Neutrophil (primary cell): ENCODE data around the gene INTS15.

Source experiments
- H3K27ac ChIP-seq: fragments of 200-600 bp; sonication (generic); 2 replicates; pipeline ENCODE4 v1.5.1; 2016; ENCODE audit warnings: mild to moderate bottlenecking, moderate library complexity
- H3K27me3 ChIP-seq: fragments of 200-600 bp; sonication (generic); 2 replicates; pipeline ENCODE4 v1.6.0; 2016; ENCODE audit warnings: mild to moderate bottlenecking
- H3K36me3 ChIP-seq: fragments of 200-600 bp; sonication (generic); 2 replicates; pipeline ENCODE4 v1.5.1; 2017
- H3K4me1 ChIP-seq, 2 experiments: fragments of 200-600 bp in 1 of 2; sonication (generic) in 1 of 2; 1 replicate in 1 of 2; 2 replicates in 1 of 2; pipeline versions ENCODE4 v1.5.1 to v1.6.1; 2013 to 2016; ENCODE audit warnings: low read depth in 1 of 2, low read length in 1 of 2, mild to moderate bottlenecking in 1 of 2, moderate library complexity in 1 of 2; ENCODE audit not compliant: control insufficient read depth in 1 of 2, insufficient read depth in 1 of 2
- H3K4me3 ChIP-seq, 2 experiments: fragments of 200-600 bp in 1 of 2; sonication (generic) in 1 of 2; 1 replicate in 1 of 2; 2 replicates in 1 of 2; pipeline ENCODE4 v1.5.1; 2013 to 2016; ENCODE audit warnings: low read depth in 1 of 2, low read length in 1 of 2, mild to moderate bottlenecking in 1 of 2, moderate library complexity in 1 of 2
- H3K9me3 ChIP-seq: fragments of 200-600 bp; sonication (generic); 2 replicates; pipeline ENCODE4 v1.5.1; 2016
- CTCF ChIP-seq: fragments of 200-600 bp; sonication (generic); IDR thresholded peaks from 2 replicates; pipeline ENCODE4 v1.5.1; 2016; ENCODE audit warnings: antibody characterized with exemption

INTS15 gene

GRCh38 chr7:6622134-6622710 is 32.4 kb downstream of the INTS15 start:
- Histone ChIP-seq H3K27ac (peak overlapping the region; percentile 42), H3K36me3 (no peaks in the 10 kb centered on the region), H3K4me3 (no peak overlapping the region), H3K27me3 (peaks cover 15% of the 10 kb centered on the region), H3K9me3 (no peaks in the 10 kb centered on the region), H3K4me1 (peaks cover 13 to 16% of the 10 kb centered on the region in 2 experiments)
- no peak for TF ChIP-seq CTCF

- peaks cover under 1% of the 10 kb centered on the region for H3K27me3 ChIP-seq
- no peaks in the 10 kb centered on the region for H3K9me3 ChIP-seq
- no peak for TF ChIP-seq CTCF
- peaks cover 13 to 16% of the 10 kb centered on the region in 2 experiments for H3K4me1 ChIP-seq
- no peak overlapping the region for H3K4me3 ChIP-seq
- no peak overlapping the region for H3K27ac ChIP-seq
- H3K36me3 ChIP-seq: no peaks in the 10 kb centered on the region
These were observed 33.9 kb downstream of the INTS15 start for GRCh38 chr7:6623589-6624245.

GRCh38 chr7:6624246-6624611 is 34.4 kb downstream of the INTS15 start:
- no peak overlapping the region for H3K4me3 ChIP-seq
- peaks cover 13 to 16% of the 10 kb centered on the region in 2 experiments for H3K4me1 ChIP-seq
- no peaks in the 10 kb centered on the region for H3K27me3 ChIP-seq
- H3K9me3 ChIP-seq: no peaks in the 10 kb centered on the region
- TF ChIP-seq CTCF: no peak
- no peaks in the 10 kb centered on the region for H3K36me3 ChIP-seq
- H3K27ac ChIP-seq: no peak overlapping the region

- Histone ChIP-seq H3K4me1 (peaks cover 6 to 7% of the 10 kb centered on the region in 2 experiments), H3K4me3 (no peak overlapping the region), H3K9me3 (no peaks in the 10 kb centered on the region), H3K36me3 (no peaks in the 10 kb centered on the region), H3K27me3 (no peaks in the 10 kb centered on the region), H3K27ac (no peak overlapping the region)
- TF ChIP-seq CTCF: no peak
These were observed 38.2 kb downstream of the INTS15 start for GRCh38 chr7:6628045-6628444.

GRCh38 chr7:6630007-6630849 is 40.4 kb downstream of the INTS15 start:
- no peak overlapping the region for H3K4me3 ChIP-seq
- no peaks in the 10 kb centered on the region for H3K9me3 ChIP-seq
- no peaks in the 10 kb centered on the region for H3K27me3 ChIP-seq
- peaks cover 13 to 20% of the 10 kb centered on the region in 2 experiments for H3K4me1 ChIP-seq
- no peaks in the 10 kb centered on the region for H3K36me3 ChIP-seq
- no peak overlapping the region for H3K27ac ChIP-seq
- no peak for TF ChIP-seq CTCF
